RPMI7951 (cell line): Measurements from ENCODE around the gene C4orf36. TPM values are rescaled to one million over a fixed set of nuclear protein-coding genes. Genes with fewer than 3 reads are reported as not detected.
A peak's percentile ranks its signal among the peaks of the same experiment; 100 is the strongest.
"Not testable (repeated sequence)": the region's sequence is repeated elsewhere in the genome, so short reads cannot be mapped to it uniquely, and the experiment has no call there.

Source experiments
- DNase-seq: peaks from one replicate; pipeline ENCODE4 v3.0.0-alpha.2; 2012; ENCODE audit warnings: low read depth
- total RNA-seq: library from RNA; depleted of rRNA; stranded (reverse); fragments of >200 nt; shearing (Covaris generic); gene quantifications from 2 replicates; pipeline ENCODE4 v1.2.3, GENCODE V29; 2014

C4orf36 gene
- total RNA-seq, 1 experiment from 2014 or later: not detected

DNA sequence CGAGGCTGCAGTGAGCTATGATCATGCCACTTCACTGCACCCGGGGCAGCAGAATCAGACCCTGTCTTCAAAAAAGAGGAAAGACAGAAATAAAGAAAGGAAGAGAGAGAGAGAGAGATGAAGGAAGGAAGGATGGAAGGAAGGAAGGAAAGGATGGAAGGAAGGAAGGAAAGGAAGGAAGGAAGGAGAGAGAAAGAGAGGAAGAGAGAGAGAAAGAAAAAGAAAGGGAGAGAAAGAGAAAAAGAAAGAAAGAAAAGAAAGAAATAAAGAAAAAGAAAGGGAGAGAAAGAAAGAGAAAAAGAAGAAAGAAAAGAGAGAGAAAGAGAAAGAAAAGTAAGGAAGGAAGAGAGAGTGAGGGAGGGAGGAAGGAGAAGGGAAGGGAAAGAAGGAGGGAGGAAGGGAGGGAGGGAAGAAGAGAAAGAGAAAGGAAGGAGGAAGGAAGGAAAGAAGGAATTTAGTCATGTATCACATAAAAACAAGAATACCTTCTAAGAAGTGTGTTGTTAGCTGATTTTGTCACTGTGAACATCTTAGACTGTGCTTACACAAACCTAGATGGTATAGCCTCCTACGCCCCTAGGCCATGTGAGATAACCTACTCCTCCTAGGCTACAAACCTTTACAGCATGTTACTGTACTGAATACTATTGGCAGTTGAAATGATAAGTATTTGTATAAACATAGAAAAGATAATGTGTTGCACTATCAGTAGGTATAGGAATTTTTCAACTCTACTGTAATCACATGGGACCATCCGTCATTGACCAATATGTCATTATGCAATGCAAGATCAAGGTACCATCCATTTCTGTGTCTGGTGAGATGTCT lies 25.2 kb upstream of the C4orf36 start:
- DNase-seq: no peak

DNA sequence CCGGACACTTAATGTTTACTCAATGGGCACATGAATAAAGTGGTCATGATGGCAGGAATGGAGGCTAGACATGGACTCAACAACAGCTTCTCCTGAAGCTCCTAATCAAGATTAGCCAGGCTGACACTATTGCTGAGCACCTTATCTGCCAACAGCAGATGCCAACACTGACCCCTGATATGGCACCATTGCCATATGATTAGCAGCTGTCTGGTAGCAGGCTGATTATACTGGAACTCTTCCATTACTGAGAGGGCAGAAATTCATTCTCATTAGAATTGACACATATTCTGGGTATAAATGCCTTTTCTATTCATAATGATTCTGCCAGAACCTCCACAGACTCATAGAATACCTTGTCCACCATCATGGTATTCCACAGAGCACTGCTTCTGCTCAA lies 24.2 kb upstream of the C4orf36 start:
- DNase-seq: no peak

DNA sequence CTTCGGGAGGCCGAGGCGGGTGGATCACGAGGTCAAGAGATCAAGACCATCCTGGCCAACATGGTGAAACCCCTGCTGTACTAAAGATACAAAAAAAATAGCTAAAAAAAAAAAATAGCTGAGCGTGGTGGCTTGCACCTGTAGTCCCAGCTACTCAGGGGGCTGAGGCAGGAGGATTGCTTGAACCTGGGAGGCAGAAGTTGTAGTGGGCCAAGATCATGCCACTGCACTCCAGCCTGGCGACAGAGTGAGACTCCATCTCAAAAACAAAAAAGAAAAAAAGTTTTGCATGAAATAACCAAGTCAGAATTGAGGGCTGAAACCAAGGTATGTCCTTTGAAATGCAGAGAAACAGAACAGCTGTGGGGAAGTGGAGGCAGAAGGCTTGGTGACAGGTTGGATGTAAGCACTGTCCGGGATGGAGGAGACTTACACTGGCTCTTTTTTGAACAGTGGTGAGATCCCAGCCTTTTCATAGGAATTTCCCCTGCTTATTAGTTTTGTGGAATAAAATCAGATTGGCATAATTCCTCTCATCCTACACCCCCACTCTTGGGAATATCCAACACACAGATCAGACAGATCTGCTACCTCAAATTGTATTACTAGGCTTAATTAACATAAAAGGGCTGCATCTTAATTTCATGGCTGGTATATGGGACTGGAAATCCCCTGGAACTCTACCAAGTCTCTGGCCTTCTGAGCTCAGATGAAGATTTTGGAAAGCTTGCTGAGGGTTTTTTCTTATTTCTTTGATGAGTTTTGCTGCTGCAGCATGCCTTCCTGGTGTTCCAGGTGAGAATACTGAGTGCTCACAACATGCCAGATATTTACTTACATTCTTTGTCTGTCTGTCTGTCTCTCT lies 18.8 kb upstream of the C4orf36 start:
- DNase-seq: peak; percentile 46

DNA sequence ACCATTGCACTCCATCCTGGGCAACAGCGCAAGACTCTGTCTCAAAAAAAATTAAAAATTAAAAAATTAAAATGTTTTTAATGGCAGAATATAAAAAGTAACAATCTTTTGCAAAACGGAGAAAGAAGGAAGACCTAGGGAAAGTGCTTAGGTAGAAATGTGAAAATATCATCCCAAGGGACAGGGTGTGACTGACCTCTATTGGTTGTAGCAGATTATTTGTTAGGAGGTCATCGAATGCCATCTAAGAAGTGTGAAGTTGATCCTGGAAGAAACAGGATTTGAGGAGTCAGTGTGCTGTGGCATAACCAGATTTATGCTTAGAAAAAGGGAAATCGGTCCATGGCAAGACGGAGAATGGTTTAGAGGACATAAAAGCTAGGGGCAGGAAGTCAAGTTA lies 18.1 kb upstream of the C4orf36 start:
- no peak for DNase-seq

DNA sequence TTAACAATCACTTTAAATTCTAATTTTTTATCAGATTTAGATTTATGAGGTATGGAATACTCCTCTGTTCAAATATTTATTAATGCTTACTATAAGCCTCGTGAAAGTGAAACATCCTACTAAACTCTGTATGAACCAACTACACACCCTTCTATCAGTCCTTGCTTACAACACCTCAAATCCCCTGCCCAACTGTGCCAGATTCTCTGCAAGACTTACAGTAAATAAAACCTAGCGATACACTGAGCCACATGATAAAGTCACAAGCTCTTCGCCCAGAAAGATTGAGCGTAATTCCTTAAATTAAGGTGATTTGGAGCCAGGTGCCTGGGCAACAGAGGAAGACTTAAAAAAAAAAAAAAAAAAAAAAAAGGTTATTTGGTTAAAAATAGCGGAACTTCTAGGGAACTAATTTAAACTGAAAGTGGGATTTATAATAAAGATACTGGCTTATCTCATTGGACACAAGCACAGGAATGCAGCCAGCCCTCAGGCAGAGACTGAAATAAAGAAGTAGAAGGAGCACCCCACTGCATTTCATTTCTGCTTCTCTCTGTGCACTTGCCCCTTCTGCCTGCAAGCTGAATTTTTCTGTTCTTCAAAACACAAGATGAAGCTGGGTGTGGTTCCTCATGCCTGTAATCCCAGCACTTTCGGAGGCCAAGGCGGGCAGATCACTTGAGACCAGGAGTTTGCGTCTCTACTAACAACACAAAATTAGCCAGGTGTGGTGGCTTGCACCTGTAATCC lies 17.5 kb upstream of the C4orf36 start:
- no peak for DNase-seq

DNA sequence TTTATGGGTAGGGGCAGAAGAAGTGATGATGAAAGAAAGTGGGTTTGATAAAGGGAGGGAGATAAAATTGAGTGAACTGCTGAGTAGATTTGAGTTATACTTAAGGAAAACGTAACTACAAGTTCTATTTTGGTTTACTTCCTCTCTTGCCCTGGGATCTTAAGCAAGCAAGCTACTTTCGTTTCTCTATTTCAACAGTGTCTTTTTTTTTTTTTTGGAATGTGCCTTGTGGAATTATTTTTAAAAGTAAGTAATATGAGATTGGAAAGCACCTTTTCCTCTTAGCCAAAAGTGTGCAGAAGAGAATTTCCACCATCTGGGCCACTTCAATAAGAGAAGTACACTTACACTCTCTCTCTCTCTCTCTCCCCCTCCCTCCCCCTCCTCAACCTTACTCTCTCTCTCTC lies 16.0 kb upstream of the C4orf36 start:
- DNase-seq: peak; percentile 28

DNA sequence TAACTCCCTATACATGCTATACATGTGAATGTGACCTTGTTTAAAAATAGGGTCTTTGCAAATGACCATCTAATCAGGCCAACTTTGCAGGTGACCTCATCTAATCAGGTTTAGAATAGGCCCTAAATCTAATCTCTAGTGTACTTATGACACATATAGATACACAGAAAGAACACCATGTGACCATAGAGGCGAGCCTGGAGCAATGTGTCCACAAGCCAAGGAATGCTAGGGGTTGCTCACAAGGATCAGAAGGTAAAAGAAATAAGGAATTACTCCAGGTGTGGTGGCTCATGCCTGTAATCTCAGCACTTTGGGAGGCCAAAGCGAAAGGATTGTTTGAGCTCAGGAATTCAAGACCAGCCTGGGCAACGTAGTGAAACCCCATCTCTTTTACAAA lies 9.6 kb upstream of the C4orf36 start:
- DNase-seq: no peak

DNA sequence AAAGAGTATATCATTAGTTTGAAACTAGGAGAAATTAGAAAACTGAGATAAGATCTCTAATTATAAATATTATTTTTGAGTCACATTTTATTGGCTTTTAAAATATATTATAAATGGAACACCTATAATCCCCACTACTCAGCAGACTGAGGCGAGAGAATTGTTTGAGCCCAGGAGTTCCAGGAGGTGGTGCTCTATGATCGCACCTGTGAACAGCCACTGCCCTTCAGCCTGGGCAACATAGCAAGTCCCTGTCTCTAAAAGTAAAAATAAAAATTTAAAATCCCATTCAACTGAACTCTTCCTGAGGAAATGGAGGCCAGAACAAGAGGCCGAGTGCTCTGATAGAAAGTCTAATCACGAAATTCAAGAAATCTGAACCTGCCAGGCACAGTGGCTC lies 6.3 kb upstream of the C4orf36 start:
- no peak for DNase-seq

DNA sequence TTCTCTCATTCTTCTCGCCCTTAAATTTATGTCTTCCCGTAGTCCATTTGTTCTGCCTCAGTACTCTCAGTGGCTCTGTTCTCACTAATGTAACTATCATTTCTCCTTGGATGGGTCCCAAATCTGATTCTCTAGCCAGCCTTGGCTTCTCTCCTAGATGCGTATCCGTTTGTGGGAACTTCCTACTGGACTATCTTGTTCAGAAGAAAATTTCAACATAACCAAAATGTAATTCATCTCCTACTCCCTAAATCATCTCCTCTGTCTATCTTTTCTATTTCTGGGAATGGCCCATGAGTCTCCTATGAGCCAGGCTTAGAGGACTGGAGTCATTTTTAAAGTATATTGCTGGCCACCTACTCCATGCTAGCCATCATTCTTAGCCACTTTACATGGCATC lies 4.4 kb upstream of the C4orf36 start:
- DNase-seq: no peak

DNA sequence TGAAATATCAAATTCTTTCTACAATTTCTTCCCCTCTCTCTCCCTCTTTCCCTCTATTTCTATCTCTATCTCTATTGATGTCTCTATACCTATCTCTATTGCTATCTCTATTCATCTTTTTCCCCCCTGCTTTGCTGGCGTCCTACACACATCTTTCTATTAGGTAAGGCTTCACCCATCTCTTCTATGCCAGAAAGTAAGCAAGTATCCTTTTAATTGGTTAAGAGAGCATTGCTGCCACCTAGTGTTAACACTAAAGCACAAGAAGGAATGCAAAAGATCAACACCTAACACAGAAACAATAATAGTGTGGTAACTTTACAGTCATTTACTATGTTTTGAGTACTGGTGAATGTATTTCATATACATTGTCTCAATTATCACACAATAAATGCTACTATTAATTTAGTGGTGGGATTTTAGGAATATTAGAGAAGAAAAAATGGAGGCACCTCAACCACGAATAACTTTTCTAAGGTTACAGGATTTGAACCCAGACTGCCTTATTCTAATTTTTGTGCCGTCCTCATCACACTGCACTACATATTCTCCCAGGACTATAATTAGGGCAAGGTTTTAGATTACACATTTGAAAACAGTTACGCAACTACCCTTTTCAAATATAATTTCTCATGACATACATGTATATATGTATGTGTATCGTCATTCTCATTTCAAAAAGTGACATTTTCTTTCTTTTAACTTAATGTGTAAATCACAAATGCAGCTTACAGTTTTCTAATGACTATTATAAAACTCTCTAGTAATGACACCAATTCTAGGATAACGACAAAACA lies 3.7 kb upstream of the C4orf36 start:
- DNase-seq: peak; percentile 66

DNA sequence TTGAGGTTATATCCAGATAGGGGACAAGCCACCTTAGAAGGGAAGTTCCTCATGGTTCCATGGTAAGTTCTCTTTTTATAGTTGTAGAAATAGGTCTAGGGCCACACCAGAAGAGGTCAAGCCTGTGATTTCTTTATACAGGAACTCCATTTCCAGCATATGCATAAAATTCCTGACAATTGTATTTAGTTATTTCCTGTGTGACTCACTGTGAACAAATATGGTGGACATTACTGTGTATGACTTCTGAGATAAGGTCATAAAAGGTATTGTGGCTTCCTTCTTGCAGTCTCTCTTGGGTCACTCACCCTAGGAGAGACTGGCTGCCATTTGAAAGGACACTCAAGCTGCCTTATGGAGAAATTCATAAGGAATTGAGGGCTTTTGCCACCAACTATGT lies 2.2 kb upstream of the C4orf36 start:
- peak; percentile 30 for DNase-seq

DNA sequence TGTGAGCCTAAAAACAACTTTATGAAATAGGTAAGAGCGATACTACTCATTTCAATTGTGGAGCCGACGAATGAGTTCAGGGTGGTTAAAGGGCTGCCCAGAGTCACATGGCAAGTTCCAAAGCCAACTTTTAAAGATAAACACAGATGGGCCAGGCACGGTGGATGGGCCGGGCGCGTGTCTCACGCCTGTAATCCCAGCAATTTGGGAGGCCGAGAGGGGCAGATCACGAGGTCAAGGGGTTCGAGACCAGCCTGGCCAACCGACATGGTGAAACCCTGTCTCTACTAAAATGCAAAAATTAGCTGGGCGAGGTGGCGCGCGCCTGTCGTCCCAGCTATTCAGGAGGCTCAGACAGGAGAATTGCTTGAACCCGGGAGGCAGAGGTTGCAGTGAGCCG lies 914 bp upstream of the C4orf36 start:
- no peak for DNase-seq

DNA sequence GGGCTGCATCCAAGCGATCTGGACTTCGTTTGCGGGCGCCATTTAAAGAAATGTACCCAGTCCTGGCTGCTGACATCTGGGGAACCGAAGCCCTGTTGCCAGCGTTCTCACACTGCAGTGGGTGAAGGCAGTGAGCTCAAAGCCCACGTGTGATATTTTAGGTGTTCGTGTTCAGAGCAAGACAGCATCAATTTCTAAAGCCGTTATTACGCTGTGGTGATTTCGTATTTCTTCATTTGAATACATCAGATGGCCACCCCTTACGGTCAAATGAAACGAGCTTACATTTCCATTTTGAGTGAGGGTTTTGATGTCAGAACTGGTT lies 376 bp upstream of the C4orf36 start:
- no peak for DNase-seq

DNA sequence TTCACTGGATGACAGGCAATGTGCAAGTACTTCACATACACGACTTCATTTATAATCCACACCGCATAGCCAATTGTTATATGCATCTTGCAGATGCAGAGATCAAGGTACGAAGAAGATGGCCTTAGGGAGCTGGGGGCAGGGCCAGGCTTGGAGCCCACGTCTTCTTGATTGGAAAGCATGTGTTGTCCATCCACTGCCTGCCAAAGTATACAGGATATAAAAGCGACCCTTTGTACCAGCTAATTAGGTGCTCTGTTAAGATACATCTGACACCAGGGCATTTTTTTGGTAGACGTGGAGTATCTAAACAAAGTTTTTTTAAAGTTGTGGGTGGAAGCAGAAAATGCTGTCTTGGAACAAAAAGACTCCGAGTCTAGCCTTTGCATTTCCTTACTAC lies 1.4 kb downstream of the C4orf36 start:
- no peak for DNase-seq

DNA sequence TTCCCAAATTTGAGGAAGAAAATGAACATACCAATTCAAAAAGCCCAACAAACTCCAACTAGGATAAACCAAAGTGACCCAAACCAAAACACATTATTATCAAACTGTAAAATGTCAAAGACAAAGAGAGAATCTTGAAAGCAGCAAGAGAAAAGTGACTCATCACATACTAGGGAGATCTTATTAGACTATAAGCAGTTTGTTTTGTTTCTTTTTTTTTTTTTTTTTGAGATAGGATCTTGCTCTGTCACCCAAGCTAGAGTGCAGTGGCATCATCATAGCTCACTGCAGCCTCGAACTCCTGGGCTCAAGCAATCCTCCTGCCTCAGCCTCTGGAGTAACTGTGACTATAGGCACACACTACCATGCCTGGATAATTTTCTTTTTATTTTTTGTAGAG lies 12.6 kb downstream of the C4orf36 start:
- no peak for DNase-seq

DNA sequence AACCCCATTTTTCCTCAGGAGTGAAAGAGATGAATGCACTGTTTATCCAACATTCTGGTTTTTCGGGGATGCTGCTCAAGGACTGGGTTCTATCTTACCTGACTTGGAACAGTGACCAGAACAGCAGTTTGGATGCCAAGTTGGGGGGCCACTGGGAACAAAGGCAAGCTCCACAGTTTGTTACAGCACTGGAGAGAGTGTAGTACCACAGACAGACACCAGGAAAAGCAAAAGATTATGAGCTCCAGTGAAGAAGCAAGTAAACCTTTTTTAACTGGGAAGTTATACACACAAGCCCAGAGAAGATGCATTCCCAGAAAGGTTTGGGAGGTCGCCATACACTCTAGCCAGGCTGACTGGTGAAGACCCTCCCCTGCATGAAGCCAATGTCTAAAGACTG lies 13.6 kb downstream of the C4orf36 start:
- DNase-seq: no peak

DNA sequence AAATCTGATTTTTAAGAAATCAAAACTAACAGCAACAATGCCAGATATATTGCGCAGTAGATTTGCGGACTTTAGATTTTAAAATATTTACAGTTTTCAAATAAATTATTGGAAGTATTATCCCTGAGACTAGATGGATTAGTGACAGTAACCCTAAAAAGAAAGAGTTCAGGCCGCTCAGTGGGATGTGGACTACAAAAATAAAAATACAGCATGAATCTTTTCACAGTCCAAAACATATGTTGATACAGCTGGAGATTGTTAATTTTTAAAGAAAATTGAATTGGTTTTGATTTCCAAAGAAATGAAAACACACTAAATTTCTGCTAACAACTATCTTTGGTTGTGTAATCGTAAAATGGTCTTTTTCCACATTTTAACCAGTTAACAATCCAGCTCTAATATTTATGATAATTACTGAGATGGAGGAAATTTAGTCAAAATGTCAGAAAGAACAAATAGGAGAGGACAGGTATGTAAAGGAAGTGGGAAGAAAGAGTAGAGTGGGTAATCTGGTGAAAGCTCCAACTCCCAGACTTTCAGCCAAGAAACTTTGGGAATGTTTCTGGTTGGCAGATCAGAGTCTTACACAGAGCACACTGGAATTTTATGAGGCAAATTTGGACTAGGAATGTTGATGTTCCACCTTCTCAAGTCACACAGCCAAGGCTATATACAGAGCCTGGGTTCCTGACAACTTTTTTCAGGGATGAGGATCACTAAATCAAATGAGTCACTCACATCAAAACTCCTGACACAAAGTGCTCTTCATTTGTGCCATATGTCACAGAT lies 15.1 kb downstream of the C4orf36 start:
- DNase-seq: no peak

DNA sequence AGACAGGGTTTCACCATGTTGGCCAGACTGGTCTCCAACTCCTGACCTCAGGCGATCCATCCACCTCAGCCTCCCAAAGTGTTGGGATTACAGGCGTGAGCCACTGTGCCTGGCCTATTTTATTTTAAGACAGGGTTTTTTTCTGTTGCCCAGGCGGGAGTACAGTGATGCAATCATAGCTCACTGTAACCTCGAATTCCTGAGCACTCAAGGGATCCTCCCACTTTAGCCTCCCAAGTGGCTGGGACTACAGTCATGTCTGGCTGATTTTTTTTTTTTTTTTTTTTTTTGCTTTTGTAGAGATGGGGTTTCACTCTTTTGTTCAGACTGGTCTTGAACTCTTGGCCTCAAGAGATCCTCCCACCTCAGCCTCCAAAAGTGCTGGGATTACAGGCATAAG lies 16.8 kb downstream of the C4orf36 start:
- DNase-seq: not testable (repeated sequence)

DNA sequence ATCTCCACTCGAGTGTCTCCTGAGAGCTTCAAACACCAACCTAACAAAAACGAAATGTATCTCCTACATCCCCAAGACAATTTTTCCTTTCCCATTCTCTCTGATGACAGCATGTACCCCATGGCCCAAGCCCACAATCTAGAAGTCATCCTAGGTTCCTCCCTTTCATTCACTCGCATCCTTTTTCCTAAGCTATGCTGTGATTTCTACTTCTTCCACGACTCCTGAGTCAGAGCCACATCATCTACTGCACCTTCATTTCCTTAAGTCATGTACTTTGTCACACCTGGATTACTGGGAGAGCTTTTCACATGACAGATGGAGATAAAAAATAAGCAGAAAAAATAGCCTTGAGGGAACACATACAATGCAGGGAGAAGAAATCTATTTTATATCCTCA lies 20.1 kb downstream of the C4orf36 start:
- no peak for DNase-seq

DNA sequence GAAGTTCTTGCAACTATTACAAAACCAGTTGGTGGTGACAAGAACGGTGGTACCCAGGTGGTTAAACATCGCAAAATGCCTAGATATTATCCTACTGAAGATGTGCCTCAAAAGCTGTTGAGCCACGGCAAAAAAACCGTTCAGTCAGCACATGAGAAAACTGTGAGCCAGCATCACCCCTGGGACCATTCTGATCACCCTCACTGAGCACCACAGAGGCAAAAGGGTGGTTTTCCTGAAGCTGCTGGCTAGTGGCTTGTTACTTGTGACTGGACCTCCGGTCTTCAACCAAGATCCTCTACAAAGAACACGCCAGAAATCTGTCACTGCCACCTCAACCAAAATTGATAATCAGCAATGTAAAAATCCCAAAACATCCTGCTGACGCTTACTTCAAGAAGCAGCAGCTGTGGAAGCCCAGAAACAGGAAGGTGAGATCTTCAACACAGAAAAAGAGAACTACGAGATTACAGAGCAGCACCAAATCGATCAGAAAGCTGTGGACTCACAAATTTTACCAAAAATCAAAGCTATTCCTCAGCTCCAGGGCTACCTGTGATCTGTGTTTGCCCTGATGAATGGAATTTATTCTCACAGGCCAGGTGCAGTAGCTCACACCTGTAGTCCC lies 21.7 kb downstream of the C4orf36 start:
- no peak for DNase-seq
